GM21786 (cell line): ENCODE measurements around the gene TMEM179.

Experiments used
- ATAC-seq: cut with Tn5 transposase; IDR thresholded peaks from one replicate; pipeline ENCODE4 v1.9.1; 2021; ENCODE audit not compliant: unreplicated experiment

The TMEM179 gene

DNA sequence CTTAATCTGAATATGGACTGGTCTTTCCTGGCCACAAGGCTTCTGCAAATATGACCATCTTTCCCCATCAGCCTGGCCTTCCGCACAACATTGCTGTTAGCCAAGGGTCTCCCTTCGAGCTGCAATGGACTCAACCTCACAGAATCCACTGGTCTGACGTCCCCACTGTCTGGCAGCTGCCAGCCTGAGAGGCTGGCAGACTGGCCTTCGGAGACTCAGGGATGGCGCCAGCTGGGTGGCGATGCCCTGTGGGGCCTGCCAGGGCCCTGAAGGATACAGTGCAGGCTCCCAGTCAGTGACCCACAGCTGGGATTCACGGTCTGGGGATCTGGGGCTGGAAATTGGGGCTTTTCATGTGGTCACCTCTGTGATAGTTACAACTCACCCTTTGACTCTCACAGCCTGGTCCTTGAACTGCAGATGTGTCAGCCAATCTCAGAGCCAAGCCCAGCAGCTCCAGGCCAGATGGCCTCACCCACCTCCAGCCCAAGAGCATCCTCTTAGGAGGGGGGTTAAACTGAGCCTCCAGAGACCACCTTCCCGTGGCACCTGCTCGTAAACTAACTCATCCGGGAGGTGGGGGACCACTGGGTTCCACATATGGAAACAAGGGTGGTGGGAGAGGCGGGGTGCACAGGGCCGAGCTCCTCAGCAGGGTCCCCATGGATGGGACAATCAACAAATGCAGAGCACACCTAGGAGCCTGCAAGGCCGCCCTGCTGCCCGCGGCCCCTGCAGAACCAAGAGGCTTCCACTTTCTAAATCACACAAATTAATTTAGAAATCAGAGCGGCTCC is 46.1 kb downstream of the TMEM179 start:
- no peak for ATAC-seq

- ATAC-seq: no peak
Measured at GRCh38 chr14:104557766-104558165, 46.8 kb downstream of the TMEM179 start.

- ATAC-seq: no peak
Measured at GRCh38 chr14:104557086-104557485, 47.5 kb downstream of the TMEM179 start.

DNA sequence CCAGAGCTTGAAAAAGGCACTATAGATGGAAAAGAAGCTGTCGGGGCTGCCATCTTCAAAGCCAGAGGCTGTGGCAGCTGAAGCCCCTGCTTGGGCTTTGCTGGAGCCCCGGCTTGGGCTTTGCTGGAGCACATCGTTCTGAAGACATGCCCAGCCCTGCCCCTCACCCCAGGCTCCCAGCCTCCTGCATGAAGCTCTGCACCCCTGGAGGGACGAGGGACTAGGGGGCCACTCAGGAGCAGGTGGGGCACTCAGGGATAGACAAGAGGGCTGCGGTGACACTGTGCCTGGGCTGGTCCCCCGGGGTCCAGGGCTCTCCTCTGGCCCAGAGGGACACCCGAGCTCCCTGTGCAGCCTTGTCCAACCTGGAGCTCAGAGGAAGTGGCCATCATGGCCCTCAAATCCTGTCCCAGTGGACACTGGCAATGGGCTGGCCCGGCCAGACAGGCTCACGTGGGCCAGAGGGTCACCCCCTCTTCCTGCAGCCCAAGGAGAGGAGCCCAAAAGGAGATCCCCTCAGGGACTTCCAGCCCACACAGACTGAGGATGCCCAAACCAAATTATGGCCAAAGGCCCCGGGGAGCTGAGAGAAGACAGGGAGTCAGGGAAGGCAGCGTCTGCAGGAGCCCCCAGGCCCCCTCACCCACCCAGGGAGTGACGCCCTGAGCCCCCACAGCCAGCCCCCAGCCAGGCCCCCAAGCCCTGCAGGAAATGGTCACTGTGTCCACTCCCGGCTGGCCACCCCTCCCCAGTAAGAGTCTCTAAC is 48.1 kb downstream of the TMEM179 start:
- ATAC-seq: no peak

DNA sequence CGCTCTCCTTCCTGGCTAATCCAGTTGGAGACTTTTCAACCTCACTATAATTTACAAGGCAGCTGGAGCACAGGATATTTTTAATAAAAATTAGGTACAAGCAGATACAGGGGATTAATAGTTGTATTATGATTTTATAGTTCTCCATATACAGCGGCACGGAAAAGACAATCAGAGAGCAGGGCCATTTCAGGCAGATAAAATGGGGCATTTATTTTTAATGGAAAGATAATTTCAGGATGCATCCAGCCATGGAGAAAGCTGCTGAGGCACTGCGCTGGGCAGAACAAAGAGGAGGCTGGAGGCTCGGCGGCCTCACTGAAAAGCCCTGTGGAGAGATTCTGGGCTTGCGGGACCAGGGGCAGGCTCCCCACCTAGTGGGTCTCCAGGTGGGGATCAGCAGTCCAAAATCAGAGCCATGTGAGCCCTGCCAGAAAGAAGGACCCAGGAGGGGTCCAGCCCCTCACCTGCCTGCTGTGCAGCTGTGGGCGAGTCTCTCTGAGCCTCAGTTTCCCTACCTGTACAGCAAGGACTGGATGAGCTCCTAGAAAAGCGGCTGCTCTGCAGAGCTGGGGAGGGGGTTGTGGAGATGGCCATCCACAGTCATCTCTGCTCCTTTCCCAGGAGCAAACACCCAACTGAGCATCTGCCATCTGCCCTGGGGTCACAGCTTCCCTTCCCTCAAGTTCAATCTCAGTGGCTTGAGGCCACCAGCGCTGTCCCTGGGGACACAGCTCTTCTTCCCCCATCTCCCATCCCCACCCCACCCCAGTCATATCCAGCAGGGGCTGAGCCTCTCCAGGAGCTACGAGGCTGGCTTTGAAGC is 48.9 kb downstream of the TMEM179 start:
- no peak for ATAC-seq

DNA sequence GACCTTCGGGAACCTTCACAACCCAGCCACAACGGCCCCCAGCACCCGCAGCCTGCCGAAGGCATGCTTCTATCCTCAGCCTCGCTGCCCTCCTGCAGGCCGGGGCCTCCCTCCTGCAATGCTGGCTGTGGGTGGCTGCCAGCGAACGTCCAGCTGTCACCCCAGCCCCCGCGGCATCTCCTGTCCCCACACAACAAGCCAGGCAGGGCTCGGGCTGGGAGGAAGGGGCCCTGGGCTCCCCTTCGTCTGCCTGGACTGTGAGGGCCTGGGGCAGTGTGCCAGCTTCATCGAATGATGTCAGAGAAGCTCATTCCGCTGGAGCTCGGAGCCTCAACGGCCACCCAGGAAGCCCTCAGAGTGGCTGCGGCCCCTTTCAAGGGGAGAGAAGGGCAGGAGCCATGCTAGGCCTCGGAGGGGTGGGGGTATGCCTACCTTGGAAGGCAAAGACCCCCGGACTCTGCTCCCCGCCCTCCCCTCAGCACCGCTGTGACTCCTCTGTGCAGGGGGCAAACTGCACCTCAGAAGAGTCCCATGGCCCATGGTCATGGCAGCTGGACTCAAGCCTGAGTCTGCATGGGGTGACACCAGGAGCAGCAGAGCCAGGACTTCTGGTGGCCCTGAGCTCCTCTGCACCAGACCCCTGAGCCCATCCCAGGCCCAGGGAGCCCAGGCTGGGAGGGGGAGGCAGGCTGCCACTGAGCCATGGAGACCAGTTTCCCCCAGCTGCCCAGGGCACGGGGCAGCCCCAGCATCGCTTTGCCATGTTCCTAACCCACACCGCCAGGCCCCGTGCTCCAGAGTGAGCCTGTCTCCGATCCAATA is 49.8 kb downstream of the TMEM179 start:
- ATAC-seq: no peak

DNA sequence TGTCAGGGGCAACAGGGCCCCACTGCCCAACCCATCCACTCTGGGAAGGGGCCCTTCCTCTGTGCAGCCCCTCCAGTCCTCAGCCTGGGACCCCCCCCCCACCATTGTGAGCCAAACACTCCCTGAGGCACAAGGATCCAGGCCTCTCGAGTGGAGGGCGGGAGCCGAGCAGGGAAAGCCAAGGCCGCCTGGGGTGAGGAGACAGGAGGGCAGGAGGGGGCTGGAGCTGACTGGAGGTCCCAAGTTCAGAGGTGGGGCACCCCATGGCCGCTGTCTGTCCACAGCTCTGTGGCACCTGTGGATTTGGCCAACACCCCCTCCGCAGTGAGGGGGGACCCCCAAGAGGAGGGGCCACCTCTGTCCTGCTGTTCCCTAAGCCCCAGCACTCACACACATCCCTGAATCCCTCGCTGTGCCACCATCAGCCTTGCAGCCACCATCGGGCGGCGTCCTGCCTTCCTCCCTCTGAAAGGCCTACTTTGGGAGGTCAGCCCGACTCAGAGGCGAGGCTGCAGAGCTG is 50.4 kb downstream of the TMEM179 start:
- ATAC-seq: no peak

- ATAC-seq: no peak
Measured at GRCh38 chr14:104553166-104554087, 51.1 kb downstream of the TMEM179 start.

GRCh38 chr14:104552738-104553125 is 51.8 kb downstream of the TMEM179 start:
- ATAC-seq: no peak

- ATAC-seq: no peak
Measured at GRCh38 chr14:104551851-104552737, 52.5 kb downstream of the TMEM179 start.

- ATAC-seq: no peak
Measured at GRCh38 chr14:104550861-104551728, 53.5 kb downstream of the TMEM179 start.

- no peak for ATAC-seq
Measured at GRCh38 chr14:104550340-104550860, 54.2 kb downstream of the TMEM179 start.

- no peak for ATAC-seq
Measured at GRCh38 chr14:104549536-104550339, 54.8 kb downstream of the TMEM179 start.

DNA sequence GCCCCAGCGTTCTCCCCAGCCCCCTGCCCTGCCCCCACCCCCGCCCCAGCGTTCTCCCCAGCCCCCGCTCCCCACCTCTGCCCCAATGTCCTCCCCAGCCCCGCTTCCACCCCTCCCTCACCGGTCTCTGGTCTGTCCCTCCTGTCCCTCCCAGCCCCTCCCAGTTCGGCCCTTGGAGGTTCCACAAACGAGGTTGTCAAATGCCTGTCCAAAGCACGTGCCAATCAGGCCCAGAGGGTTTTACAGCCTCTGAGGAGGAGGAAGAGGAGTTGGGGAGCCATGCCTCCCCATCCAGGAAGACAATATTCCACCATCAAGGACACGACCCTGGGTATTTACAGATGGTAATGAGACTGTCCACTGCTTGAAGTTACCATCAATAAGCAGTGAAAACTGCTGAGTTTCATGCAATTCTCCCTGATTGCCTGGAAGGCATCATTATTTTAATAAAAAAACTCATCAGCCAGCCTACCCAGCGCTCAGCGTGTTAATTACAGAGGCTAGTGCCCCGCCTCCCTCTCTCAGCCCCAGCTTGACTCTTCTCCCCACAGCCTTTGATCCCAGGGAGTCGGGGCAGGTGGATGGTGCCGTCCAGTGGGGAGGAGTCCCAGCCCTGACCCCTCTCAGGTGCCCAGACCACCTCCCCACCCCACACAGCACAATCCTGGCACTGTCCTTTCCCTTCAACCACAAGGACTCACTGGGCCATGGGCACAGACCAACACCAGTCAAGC is 55.6 kb downstream of the TMEM179 start:
- no peak for ATAC-seq

DNA sequence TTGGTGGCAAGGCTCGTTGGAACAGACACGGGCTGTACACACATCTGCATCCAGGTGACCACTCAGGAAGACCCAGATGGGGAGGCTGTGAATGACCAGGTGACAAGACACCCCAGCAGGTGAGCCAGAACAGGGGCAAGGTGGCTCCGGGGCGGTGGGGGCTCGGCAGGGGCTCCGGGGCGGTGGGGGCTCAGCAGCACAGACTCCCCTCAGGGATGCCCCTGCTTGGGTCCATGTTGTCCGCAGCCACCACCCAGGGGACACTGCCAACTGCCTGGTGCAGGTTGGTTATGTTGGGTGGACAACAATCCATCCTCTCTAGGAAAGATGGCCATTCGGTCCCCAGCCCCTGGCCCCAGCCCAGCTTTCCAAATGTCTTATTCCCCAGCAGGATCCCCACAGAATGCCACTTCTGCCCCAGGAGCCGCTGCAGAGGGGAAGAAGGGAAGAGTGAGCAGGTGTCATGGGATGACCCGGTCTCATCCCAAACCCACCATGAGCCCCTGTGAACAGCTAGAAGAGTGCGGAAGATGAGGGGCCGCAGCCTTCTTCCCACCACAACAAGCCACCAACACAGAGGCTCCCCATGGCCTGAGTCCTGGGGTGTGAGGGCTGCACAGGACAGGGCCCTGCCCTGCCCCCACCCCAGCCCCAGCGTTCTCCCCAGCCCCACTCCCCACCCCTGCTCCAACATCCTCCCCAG is 56.4 kb downstream of the TMEM179 start:
- ATAC-seq: no peak
